ENCODE measurements around the gene CUBN.

DNA sequence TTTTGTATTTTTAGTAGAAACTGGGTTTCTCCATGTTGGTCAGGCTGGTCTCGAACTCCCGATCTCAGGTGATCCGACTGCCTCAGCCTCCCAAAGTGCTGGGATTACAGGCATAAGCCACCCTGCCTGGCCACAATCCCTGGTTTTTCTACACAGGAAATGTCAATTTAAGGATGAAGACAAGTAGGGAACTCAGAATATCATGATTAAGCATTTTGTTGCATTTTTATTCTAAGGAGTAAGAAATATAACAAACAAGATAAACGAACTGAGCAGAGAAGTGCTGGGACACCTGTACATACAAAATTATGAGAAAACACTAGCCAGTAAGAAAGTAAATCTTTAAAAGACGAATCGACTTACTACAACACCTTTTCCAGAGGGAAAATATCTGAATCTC is 69.3 kb downstream of the CUBN start:
- no peak for TF ChIP-seq POLR2AphosphoS5 (IDR thresholded peaks at IDR 0.05)
- no peak for TF ChIP-seq CTCF (IDR thresholded peaks at IDR 0.05)

Measured in prostate gland (tissue), 2 donors.